ENCODE results near the gene ADGRV1.

- TF ChIP-seq CTCF (IDR thresholded peaks at IDR 0.05; ENCODE audit: insufficient read depth, low read length, poor library complexity, severe bottlenecking) = no peak
- no peak for TF ChIP-seq EZH2phosphoT487 (conservative IDR thresholded peaks at IDR 0.05; ENCODE audit: low read length)
These were observed 472.2 kb downstream of the ADGRV1 start for GRCh38 chr5:91030521-91031401.

All from SU-DHL-6 (cell line).